H9 (cell line): Measurements from ENCODE around the gene HMGB1. TPM values are rescaled to one million over a fixed set of nuclear protein-coding genes. Genes with fewer than 3 reads are reported as not detected.

ENCODE experiments used
- DNase-seq: peaks from one replicate; pipeline ENCODE4 v3.0.0-alpha.2; 2017
- H2AFZ ChIP-seq: one replicate; pipeline ENCODE4 v1.6.1; 2013; ENCODE audit warnings: mild to moderate bottlenecking, low read length, control low read depth, moderate library complexity
- H2AK5ac ChIP-seq: 2 replicates; pipeline ENCODE4 v1.6.1; 2013; ENCODE audit warnings: low read length, control low read depth, mixed read lengths; ENCODE audit not compliant: insufficient read length
- H2BK120ac ChIP-seq: one replicate; pipeline ENCODE4 v1.6.1; 2013; ENCODE audit warnings: low read depth, mild to moderate bottlenecking, low read length, control low read depth, inconsistent platforms; ENCODE audit not compliant: poor library complexity, severe bottlenecking
- H2BK12ac ChIP-seq: 2 replicates; pipeline ENCODE4 v1.6.1; 2013; ENCODE audit warnings: low read length, control low read depth, mixed read lengths, low read depth; ENCODE audit not compliant: insufficient read length
- H2BK15ac ChIP-seq: 2 replicates; pipeline ENCODE4 v1.6.1; 2013; ENCODE audit warnings: low read depth, low read length, control low read depth
- H2BK20ac ChIP-seq: one replicate; pipeline ENCODE4 v1.6.1; 2013; ENCODE audit warnings: low read depth, mild to moderate bottlenecking, low read length, control low read depth, inconsistent platforms; ENCODE audit not compliant: poor library complexity, severe bottlenecking
- H2BK5ac ChIP-seq: 2 replicates; pipeline ENCODE4 v1.6.1; 2013; ENCODE audit warnings: low read length, control low read depth, mixed read lengths; ENCODE audit not compliant: insufficient read length
- H3K14ac ChIP-seq: 2 replicates; pipeline ENCODE4 v1.6.1; 2013; ENCODE audit warnings: low read length, control low read depth; ENCODE audit not compliant: insufficient read depth
- H3K18ac ChIP-seq: 2 replicates; pipeline ENCODE4 v1.6.1; 2013; ENCODE audit warnings: low read depth, mild to moderate bottlenecking, mixed read lengths, low read length, control low read depth; ENCODE audit not compliant: insufficient read length
- H3K23ac ChIP-seq: 2 replicates; pipeline ENCODE4 v1.6.1; 2013; ENCODE audit warnings: low read length, control low read depth, mixed read lengths, low read depth; ENCODE audit not compliant: insufficient read length
- H3K23me2 ChIP-seq: 2 replicates; pipeline ENCODE4 v1.6.1; 2013; ENCODE audit warnings: low read depth, mild to moderate bottlenecking, mixed read lengths, low read length, control low read depth; ENCODE audit not compliant: insufficient read length, poor library complexity, severe bottlenecking
- H3K27ac ChIP-seq: 2 replicates; pipeline ENCODE4 v1.5.1; 2013; ENCODE audit warnings: low read length, control low read depth, mixed read lengths, low read depth; ENCODE audit not compliant: insufficient read length
- H3K27me3 ChIP-seq: 2 replicates; pipeline ENCODE4 v1.6.1; 2013; ENCODE audit warnings: low read length, control low read depth, inconsistent platforms; ENCODE audit not compliant: insufficient read depth
- H3K4ac ChIP-seq: 2 replicates; pipeline ENCODE4 v1.6.1; 2013; ENCODE audit warnings: low read depth, mild to moderate bottlenecking, control low read depth, inconsistent platforms, low read length, moderate library complexity
- H3K4me1 ChIP-seq: 2 replicates; pipeline ENCODE4 v1.6.1; 2013; ENCODE audit warnings: low read length, control low read depth, inconsistent platforms; ENCODE audit not compliant: insufficient read depth
- H3K4me2 ChIP-seq: 2 replicates; pipeline ENCODE4 v1.6.1; 2013; ENCODE audit warnings: low read length, control low read depth, mixed read lengths; ENCODE audit not compliant: insufficient read length, insufficient read depth
- H3K56ac ChIP-seq: 2 replicates; pipeline ENCODE4 v1.6.1; 2013; ENCODE audit warnings: low read depth, mild to moderate bottlenecking, mixed read lengths, low read length, control low read depth; ENCODE audit not compliant: insufficient read length
- H3K79me1 ChIP-seq: 2 replicates; pipeline ENCODE4 v1.6.1; 2013; ENCODE audit warnings: low read depth, mild to moderate bottlenecking, moderate library complexity, low read length, control low read depth, inconsistent platforms; ENCODE audit not compliant: insufficient read depth, poor library complexity, severe bottlenecking
- H3K79me2 ChIP-seq: 2 replicates; pipeline ENCODE4 v1.6.1; 2013; ENCODE audit warnings: low read length, control low read depth, inconsistent platforms; ENCODE audit not compliant: insufficient read depth
- H3K9ac ChIP-seq: 2 replicates; pipeline ENCODE4 v1.6.1; 2013; ENCODE audit warnings: low read length, control low read depth, mixed read lengths; ENCODE audit not compliant: insufficient read length; ENCODE audit errors: extremely low read depth
- H3K9me3 ChIP-seq: one replicate; pipeline ENCODE4 v1.6.1; 2013; ENCODE audit warnings: low read depth, low read length, inconsistent platforms; ENCODE audit not compliant: control insufficient read depth
- H3T11ph ChIP-seq: one replicate; pipeline ENCODE4 v1.6.1; 2013; ENCODE audit warnings: mild to moderate bottlenecking, low read length, control low read depth, inconsistent platforms
- H4K20me1 ChIP-seq: one replicate; pipeline ENCODE4 v1.6.1; 2013; ENCODE audit not compliant: control insufficient read depth, insufficient read length, insufficient read depth
- H4K5ac ChIP-seq: 2 replicates; pipeline ENCODE4 v1.6.1; 2013; ENCODE audit warnings: low read depth, mild to moderate bottlenecking, mixed read lengths, low read length, control low read depth; ENCODE audit not compliant: insufficient read length
- H4K8ac ChIP-seq: replicated peaks from 2 replicates; pipeline ENCODE4 v1.6.1; 2013; ENCODE audit warnings: low read length, control low read depth, mixed read lengths, low read depth; ENCODE audit not compliant: insufficient read length
- H4K91ac ChIP-seq: 2 replicates; pipeline ENCODE4 v1.6.1; 2013; ENCODE audit warnings: low read depth, mild to moderate bottlenecking, moderate library complexity, mixed read lengths, low read length, control low read depth; ENCODE audit not compliant: insufficient read length
- H3K27ac Mint-ChIP-seq, 3 experiments: 2 replicates in 2 of 3; 3 replicates in 1 of 3; pipeline ENCODE4 v1.8.0; 2020 to 2021; ENCODE audit warnings: mixed read lengths in 3 of 3, mild to moderate bottlenecking in 1 of 3, moderate library complexity in 1 of 3
- H3K27me3 Mint-ChIP-seq: 2 replicates; pipeline ENCODE4 v1.8.0; 2021; ENCODE audit warnings: low read depth, mild to moderate bottlenecking, moderate library complexity, mixed read lengths
- H3K36me3 Mint-ChIP-seq, 3 experiments: 2 replicates in 2 of 3; 3 replicates in 1 of 3; pipeline ENCODE4 v1.8.0; 2020 to 2021; ENCODE audit warnings: low read depth in 3 of 3, mixed read lengths in 3 of 3; ENCODE audit not compliant: insufficient read depth in 1 of 3
- H3K4me1 Mint-ChIP-seq, 2 experiments: 2 replicates each; pipeline ENCODE4 v1.8.0; 2020; ENCODE audit warnings: mixed read lengths in 2 of 2
- H3K4me3 Mint-ChIP-seq, 2 experiments: 2 replicates in 1 of 2; 3 replicates in 1 of 2; pipeline ENCODE4 v1.8.0; 2020 to 2021; ENCODE audit warnings: mild to moderate bottlenecking in 2 of 2, mixed read lengths in 2 of 2, moderate library complexity in 1 of 2
- H3K9me3 Mint-ChIP-seq, 2 experiments: 2 replicates in 1 of 2; 3 replicates in 1 of 2; pipeline ENCODE4 v1.8.0; 2020; ENCODE audit warnings: mild to moderate bottlenecking in 2 of 2, mixed read lengths in 2 of 2, moderate library complexity in 1 of 2
- CTCF ChIP-seq: fragments of 200-600 bp; sonication (generic); conservative IDR thresholded peaks from 3 replicates; pipeline ENCODE4 v1.8.0; 2021; ENCODE audit warnings: antibody characterized with exemption, mild to moderate bottlenecking
- WGBS: extraction: QIAGEN DNeasy Blood & Tissue Kit; methylation state at CpG from one replicate; pipeline ENCODE4 v1.1.7; 2013; ENCODE audit warnings: missing lambda C conversion rate, low lambda C conversion rate, mixed read lengths; ENCODE audit not compliant: insufficient read length; ENCODE audit errors: extremely low coverage; 5-methylcytosine and 5-hydroxymethylcytosine counted together
- total RNA-seq: library from RNA; stranded (reverse); gene quantifications from 2 replicates; pipeline ENCODE4 v1.2.1, GENCODE V29; 2021

Gene HMGB1
- total RNA-seq, 1 experiment from 2014 or later = 688 TPM

GRCh38 chr13:30510091-30510490 lies 44.4 kb upstream of the HMGB1 start:
- no peak for DNase-seq
- Histone ChIP-seq H3K4me1 (no peaks in the 10 kb centered on the region), H3K23me2 (no peaks in the 10 kb centered on the region), H3K23ac (no peak overlapping the region), H3K79me1 (no peaks in the 10 kb centered on the region), H3K27me3 (no peaks in the 10 kb centered on the region), H3K56ac (no peak overlapping the region), H3K4ac (no peak overlapping the region), H3K27ac (no peak overlapping the region), H4K20me1 (no peaks in the 10 kb centered on the region), H3K18ac (no peak overlapping the region), H3K9ac (no peak overlapping the region), H2BK12ac (no peak overlapping the region), H2AK5ac (no peak overlapping the region), H3K4me2 (no peak overlapping the region), H3K79me2 (no peaks in the 10 kb centered on the region), H4K91ac (no peak overlapping the region), H2BK120ac (no peak overlapping the region), H4K5ac (no peak overlapping the region), H3K9me3 (no peaks in the 10 kb centered on the region), H3T11ph (no peak overlapping the region), H4K8ac (no peak overlapping the region), H3K14ac (no peak overlapping the region), H2BK5ac (no peak overlapping the region), H2BK20ac (no peak overlapping the region), H2AFZ (no peak overlapping the region), H2BK15ac (no peak overlapping the region)
- H3K36me3 Mint-ChIP-seq = no peaks in the 10 kb centered on the region
- H3K27ac Mint-ChIP-seq = no peak overlapping the region
- TF ChIP-seq CTCF = no peak
- no peaks in the 10 kb centered on the region for H3K27me3 Mint-ChIP-seq
- peaks cover 0 to 5% of the 10 kb centered on the region in 2 experiments; a peak in 2 of 4 replicates for H3K4me1 Mint-ChIP-seq
- no CpG with 5 or more reads among the region's 4 CpGs for WGBS
- no peak overlapping the region for H3K4me3 Mint-ChIP-seq
- H3K9me3 Mint-ChIP-seq = no peaks in the 10 kb centered on the region
